Measurements from ENCODE around the gene GLB1L. TPM values are rescaled to one million over a fixed set of nuclear protein-coding genes. Genes with fewer than 3 reads are reported as not detected.
A peak's percentile ranks its signal among the peaks of the same experiment; 100 is the strongest.
"Not testable (repeated sequence)": the region's sequence is repeated elsewhere in the genome, so short reads cannot be mapped to it uniquely, and the experiment has no call there.

GLB1L gene
- total RNA-seq, 1 donor from 2014 or later, result 5.1 TPM

- DNase-seq (ENCODE audit: extremely low read depth, low read depth, low spot score), result no peak
Measured at GRCh38 chr2:219281588-219281987, 36.3 kb upstream of the GLB1L start.

DNA sequence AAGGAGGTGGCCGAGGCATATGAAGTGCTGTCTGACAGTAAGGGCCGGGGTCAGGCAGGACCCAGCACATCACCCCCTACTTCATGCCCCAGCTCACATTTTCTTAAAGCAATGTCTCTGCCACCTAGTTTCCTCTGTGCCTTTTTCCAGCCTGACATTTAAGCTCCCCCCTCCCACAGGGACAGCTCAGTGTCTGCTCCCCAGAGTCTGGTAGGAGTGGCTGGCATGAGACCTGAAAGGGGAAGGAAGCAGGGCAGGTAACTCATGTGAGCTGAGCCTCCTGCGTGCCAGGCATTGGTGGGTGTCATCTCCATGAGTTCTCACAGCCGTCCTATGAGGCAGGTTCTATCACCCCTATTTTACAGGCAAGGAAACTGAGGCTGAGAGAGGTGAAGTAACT lies 35.4 kb upstream of the GLB1L start:
- no peak for DNase-seq (ENCODE audit: extremely low read depth, low read depth, low spot score)

DNA sequence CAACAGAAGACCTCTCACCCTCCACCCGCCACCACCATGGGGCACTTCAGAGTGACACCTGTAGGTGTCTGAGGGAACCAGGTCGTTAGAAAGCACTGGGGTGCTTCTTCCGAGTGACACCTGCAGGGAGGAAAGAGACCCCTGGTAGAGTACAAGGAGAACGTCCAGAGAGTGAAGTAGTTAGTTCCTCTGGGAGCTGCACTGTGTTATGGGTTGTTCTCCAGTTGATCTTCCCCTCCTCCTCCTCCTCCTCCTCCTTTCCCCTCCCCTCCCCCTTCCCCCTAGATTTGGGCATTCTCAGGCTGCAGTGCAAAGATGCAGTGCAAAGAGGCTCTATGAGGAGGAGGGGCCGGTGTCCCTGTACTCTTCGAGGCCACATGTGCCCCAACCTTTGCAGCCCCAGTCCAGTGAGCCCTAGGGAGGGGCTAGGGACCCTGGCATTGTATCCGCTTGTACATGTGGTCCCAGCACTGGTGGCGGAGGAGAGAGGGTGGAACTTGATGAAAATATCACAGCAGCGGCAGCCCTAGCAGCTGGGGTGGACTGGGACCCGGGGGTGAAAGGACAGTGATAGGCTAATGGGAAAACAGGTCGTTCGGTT lies 34.8 kb upstream of the GLB1L start:
- DNase-seq (ENCODE audit: extremely low read depth, low read depth, low spot score), result no peak

DNA sequence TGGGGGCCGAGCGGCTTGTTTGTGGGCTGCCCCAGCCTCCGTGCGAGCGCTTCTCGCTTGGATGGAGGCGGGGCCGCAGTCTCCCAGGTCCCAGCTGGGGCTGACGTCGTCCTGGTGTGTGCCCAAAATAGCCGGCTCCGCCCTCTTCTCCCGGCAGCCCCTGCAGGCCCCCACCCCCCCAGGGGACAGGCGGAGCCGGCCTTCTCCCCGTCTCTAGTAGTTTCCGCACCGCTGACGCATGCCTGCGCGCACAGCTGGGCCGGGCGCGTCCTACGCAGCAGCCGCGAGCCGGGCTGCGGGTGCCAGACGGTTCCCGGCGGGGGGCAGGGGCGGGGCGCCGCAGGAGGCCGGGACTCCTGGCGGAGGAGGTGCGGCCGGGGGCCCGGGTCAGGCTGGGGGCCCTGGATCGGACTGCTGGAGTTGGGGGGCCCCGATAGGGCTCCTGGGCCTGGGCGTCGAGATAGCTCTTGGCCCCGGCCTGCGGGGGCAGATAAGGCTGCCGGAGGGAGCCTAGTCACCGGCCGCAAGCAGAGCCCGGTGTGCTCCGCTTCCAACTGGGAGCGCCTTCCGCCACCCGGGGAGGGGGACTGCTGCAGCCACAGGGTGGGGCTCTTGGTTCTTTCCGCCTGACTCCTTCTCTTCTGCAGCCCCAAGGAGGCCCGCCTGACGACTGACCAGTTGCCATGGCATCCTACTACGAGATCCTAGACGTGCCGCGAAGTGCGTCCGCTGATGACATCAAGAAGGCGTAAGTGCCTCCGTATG lies 34.1 kb upstream of the GLB1L start, which contains the start of gene DNAJB2:
Gene DNAJB2 (plus strand): TSS at position 216 of the 765 bp plus-strand sequence. CDS start 468 bp downstream, at position 684.
- peak; percentile 68 for DNase-seq (ENCODE audit: extremely low read depth, low read depth, low spot score)

DNA sequence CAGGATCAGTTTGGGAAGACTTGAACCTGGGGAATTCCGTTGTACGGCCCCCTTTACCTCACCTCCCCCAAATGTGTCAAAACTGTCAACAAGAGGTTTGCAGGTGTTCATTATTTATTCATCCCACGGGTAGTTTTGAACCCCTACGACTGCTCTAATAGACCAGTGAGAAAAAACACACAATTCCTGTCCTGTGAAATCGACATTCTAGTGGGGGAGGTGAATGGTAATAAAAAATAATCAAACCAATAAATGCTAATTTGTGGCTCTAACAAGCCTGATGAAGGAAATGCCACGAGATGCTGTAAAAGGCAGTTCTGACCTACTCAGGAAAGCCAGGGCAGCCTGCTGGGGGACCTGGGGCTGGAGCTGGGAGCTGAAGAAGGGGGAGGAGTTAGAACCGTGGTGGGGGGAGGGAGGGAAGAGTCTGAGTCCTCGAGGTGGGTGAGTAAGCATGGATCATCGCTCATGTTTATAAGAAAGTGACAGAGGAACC lies 33.5 kb upstream of the GLB1L start:
- DNase-seq (ENCODE audit: extremely low read depth, low read depth, low spot score), result peak; percentile 64

- DNase-seq (ENCODE audit: extremely low read depth, low read depth, low spot score), result no peak
Measured at GRCh38 chr2:219277703-219278654, 32.7 kb upstream of the GLB1L start.

GRCh38 chr2:219274361-219274921 lies 29.2 kb upstream of the GLB1L start:
- DNase-seq (ENCODE audit: extremely low read depth, low read depth, low spot score), result no peak

- DNase-seq (ENCODE audit: extremely low read depth, low read depth, low spot score), result no peak
Measured at GRCh38 chr2:219273937-219274336, 28.7 kb upstream of the GLB1L start.

GRCh38 chr2:219272995-219273394 lies 27.8 kb upstream of the GLB1L start:
- no peak for DNase-seq (ENCODE audit: extremely low read depth, low read depth, low spot score)

DNA sequence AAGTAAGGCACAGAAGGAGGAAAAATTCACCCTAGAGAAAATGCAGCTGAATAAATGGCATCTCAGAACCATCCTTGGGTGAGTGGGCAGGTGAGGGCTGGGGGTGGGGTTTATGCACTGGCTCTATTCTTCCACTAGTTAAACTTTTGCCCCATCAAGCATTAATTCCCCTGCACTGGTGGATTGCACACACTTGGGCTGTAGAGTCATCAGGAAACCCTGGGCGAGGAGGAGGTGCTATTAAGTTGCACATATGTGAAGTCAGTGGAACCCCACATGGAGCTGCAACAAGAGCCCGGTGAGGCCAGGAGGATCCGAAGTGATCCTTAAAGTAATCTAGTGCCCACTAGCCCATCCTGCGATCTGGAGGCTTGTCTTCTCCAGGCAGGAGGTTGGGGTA lies 27.1 kb upstream of the GLB1L start:
- no peak for DNase-seq (ENCODE audit: extremely low read depth, low read depth, low spot score)

GRCh38 chr2:219271021-219271420 lies 25.8 kb upstream of the GLB1L start:
- DNase-seq (ENCODE audit: extremely low read depth, low read depth, low spot score), result no peak

DNA sequence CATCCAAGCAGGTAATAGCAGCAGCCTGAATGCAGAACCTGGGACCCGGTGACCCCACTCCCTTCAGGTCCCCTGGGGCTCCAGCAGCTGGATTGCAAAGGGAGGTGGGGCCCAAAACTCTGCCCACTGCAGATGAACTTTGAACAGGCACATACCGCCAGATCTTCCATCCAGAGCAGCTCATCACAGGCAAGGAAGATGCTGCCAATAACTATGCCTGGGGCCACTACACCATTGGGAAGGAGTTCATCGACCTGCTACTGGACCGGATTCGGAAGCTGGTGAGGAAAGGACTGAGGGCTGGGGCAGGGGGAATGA lies 24.8 kb upstream of the GLB1L start:
- DNase-seq (ENCODE audit: extremely low read depth, low read depth, low spot score), result no peak

- DNase-seq (ENCODE audit: extremely low read depth, low read depth, low spot score), result no peak
Measured at GRCh38 chr2:219269362-219270054, 24.3 kb upstream of the GLB1L start.

- DNase-seq (ENCODE audit: extremely low read depth, low read depth, low spot score), result no peak
Measured at GRCh38 chr2:219268294-219268693, 23.1 kb upstream of the GLB1L start.

GRCh38 chr2:219266886-219267285 lies 21.6 kb upstream of the GLB1L start:
- DNase-seq (ENCODE audit: extremely low read depth, low read depth, low spot score), result no peak

- no peak for DNase-seq (ENCODE audit: extremely low read depth, low read depth, low spot score)
Measured at GRCh38 chr2:219266232-219266631, 21.0 kb upstream of the GLB1L start.

GRCh38 chr2:219261024-219261855 lies 16.0 kb upstream of the GLB1L start:
- DNase-seq (ENCODE audit: extremely low read depth, low read depth, low spot score), result no peak

DNA sequence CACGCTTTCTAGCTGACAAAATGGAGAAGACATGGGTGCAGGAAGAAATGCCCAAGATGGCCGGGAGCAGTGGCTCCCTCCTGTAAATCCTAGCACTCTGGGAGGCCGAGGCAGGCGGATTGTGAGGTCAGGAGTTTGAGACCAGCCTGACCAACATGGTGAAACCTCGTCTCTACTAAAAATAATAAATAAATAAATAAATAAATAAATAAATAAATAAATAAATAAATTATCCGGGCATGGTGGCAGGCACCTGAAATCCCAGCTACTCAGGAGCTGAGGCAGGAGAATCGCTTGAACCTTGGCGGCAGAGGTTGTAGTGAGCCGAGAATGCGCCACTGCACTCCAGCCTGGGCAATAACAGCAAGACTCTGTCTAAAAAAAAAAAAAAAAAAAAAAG lies 13.7 kb upstream of the GLB1L start:
- DNase-seq (ENCODE audit: extremely low read depth, low read depth, low spot score), result not testable (repeated sequence)

DNA sequence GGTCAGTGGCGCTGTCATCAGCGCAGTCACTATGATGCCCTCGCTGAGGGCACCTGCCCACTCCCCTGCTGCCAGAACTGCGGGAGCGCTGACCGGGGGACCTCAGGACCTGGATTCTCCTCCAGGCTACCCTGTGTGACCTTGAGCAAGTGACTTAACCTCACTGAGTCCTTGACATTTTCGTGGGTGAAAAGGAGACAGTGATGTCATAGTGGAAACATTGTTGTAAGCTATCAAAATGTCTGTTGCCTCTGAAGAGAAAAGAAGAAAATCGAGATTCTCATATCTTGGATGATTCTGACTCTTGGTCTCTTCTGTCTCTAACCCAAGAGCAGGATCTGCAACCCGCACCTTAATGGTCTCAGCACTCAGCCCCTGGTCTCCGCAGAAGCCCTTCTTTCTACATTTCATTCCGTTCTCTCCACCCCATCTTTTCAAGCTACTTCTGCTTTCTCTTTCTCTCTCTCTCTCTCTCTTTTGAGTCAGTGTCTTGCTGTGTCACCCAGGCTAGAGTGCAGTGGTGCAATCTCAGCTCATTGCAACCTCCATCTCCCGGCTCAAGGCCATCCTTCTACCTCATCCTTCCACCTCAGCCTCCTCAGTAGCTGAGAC lies 9.5 kb upstream of the GLB1L start:
- DNase-seq (ENCODE audit: extremely low read depth, low read depth, low spot score), result no peak
